HepG2 (cell line): ENCODE results near the gene ANKRD39. TPM values are rescaled to one million over a fixed set of nuclear protein-coding genes. Genes with fewer than 3 reads are reported as not detected.

Experiments
- ATF1 ChIP-seq: IDR thresholded peaks from 2 replicates; pipeline ENCODE4 v1.6.1; 2016; ENCODE audit warnings: mild to moderate bottlenecking, control low read depth
- GATA4 ChIP-seq: sonication (generic); IDR thresholded peaks from 2 replicates; pipeline ENCODE4 v1.6.1; 2016; ENCODE audit warnings: antibody characterized with exemption, low read depth, borderline replicate concordance
- HMGA1 ChIP-seq: sonication (generic); formaldehyde crosslinking; conservative IDR thresholded peaks from 2 replicates; pipeline ENCODE4 v1.4.0; 2020; ENCODE audit warnings: missing genetic modification reagents
- KDM1A ChIP-seq: IDR thresholded peaks from 2 replicates; pipeline ENCODE4 v1.6.1; 2016; ENCODE audit warnings: missing compliant biosample characterization
- KLF12 ChIP-seq: sonication (generic); formaldehyde crosslinking; IDR thresholded peaks from 2 replicates; pipeline ENCODE4 v1.4.0; 2020; ENCODE audit warnings: missing genetic modification reagents, borderline replicate concordance
- MAFG ChIP-seq: sonication (generic); formaldehyde crosslinking; IDR thresholded peaks from 2 replicates; pipeline ENCODE4 v1.5.1; 2020; ENCODE audit warnings: mild to moderate bottlenecking, missing genetic modification reagents
- MXI1 ChIP-seq: IDR thresholded peaks from 3 replicates; pipeline ENCODE4 v1.6.1; 2012; ENCODE audit warnings: low read depth, low read length, inconsistent platforms, borderline replicate concordance
- PTBP1 ChIP-seq: fragments of 200-400 bp; formaldehyde crosslinking; IDR thresholded peaks from 2 replicates; pipeline ENCODE4 v1.6.1; 2018; ENCODE audit warnings: low read length, low read depth; ENCODE audit not compliant: poor library complexity, severe bottlenecking
- REL ChIP-seq: sonication (generic); formaldehyde crosslinking; conservative IDR thresholded peaks from 2 replicates; pipeline ENCODE4 v1.8.0; 2022; ENCODE audit warnings: mild to moderate bottlenecking, missing genetic modification reagents, moderate library complexity
- SP1 ChIP-seq, 2 experiments: fragments of 450-650 bp in 1 of 2; sonication (generic) in 1 of 2; formaldehyde crosslinking in 1 of 2; IDR thresholded peaks; 2 replicates each; pipeline versions ENCODE4 v1.4.0 to v1.6.1; 2016 to 2020; ENCODE audit warnings: missing genetic modification reagents in 1 of 2
- TGIF2 ChIP-seq: IDR thresholded peaks from 2 replicates; pipeline ENCODE4 v1.6.1; 2016; ENCODE audit warnings: control low read depth, missing compliant biosample characterization
- TSC22D2 ChIP-seq: sonication (generic); formaldehyde crosslinking; IDR thresholded peaks from 2 replicates; pipeline ENCODE4 v1.5.1; 2020; ENCODE audit warnings: missing genetic modification reagents, mild to moderate bottlenecking, borderline replicate concordance
- U2AF2 ChIP-seq: fragments of 200-400 bp; formaldehyde crosslinking; IDR thresholded peaks from 2 replicates; pipeline ENCODE4 v1.6.1; 2017; ENCODE audit warnings: low read depth, mild to moderate bottlenecking, low read length
- ZMAT3 ChIP-seq: sonication (generic); formaldehyde crosslinking; conservative IDR thresholded peaks from 2 replicates; pipeline ENCODE4 v1.7.0; 2021; ENCODE audit warnings: missing genetic modification reagents
- ZNF276 ChIP-seq: sonication (generic); formaldehyde crosslinking; IDR thresholded peaks from 2 replicates; pipeline ENCODE4 v1.4.0; 2020; ENCODE audit warnings: mild to moderate bottlenecking, low read depth, missing genetic modification reagents
- polyA plus RNA-seq, 8 experiments: library from polyadenylated mRNA; depleted of rRNA in 3 of 8; stranded (reverse) in 7 of 8; unstranded in 1 of 8; fragments of >200 nt; fragmentation: Illumina TruSeq in 4 of 8; extraction: Trizol in 4 of 8; gene quantifications; 2 replicates each; pipeline versions ENCODE4 v1.2.1 to v1.2.3, GENCODE V29; 2011 to 2016; ENCODE audit warnings: low read depth in 4 of 8, missing spikeins in 1 of 8, mixed read lengths in 1 of 8; ENCODE audit not compliant: insufficient read depth in 1 of 8
- total RNA-seq, 5 experiments: library from RNA; depleted of rRNA; stranded (reverse); fragments of >200 nt; fragmentation: Illumina TruSeq; extraction: Trizol; gene quantifications; 2 replicates each; pipeline ENCODE4 v1.2.3, GENCODE V29; 2016; ENCODE audit warnings: low read depth in 1 of 5
- TF ChIP-seq, protein P1 (sequence below): sonication (generic); formaldehyde crosslinking; IDR thresholded peaks from 2 replicates; pipeline ENCODE4 v1.4.0; 2020; ENCODE audit warnings: missing genetic modification reagents, borderline replicate concordance
- TF ChIP-seq, protein P2 (sequence below), 2 experiments: sonication (generic) in 1 of 2; formaldehyde crosslinking in 1 of 2; IDR thresholded peaks; 2 replicates each; pipeline versions ENCODE4 v1.4.0 to v1.6.1; 2016 to 2020; ENCODE audit warnings: borderline replicate concordance in 1 of 2, low read depth in 1 of 2, mild to moderate bottlenecking in 1 of 2, missing genetic modification reagents in 1 of 2

Gene ANKRD39
- total and polyA plus RNA-seq, 2 of the 13 experiments (the other 11 are each of a cell fraction or from before 2014, with no cell fraction given): 23.2 to 24.8 TPM

GRCh38 chr2:96819128-96819875 lies 38.5 kb downstream of the ANKRD39 start (continued):
- TF ChIP-seq KLF12 (CRISPR knock-in tag) (peak; percentile 94; the same call in 1 of the 2 replicates), PTBP1 (no peak), REL (CRISPR knock-in tag) (no peak), HMGA1 (CRISPR knock-in tag) (no peak), TGIF2 (peak; percentile 97), MAFG (CRISPR knock-in tag) (no peak), SP1 (IDR thresholded peaks at IDR 0.05) (no peak), SP1 (CRISPR knock-in tag; IDR thresholded peaks at IDR 0.05) (peak; percentile 76), ZNF276 (CRISPR knock-in tag) (peak; percentile 95), U2AF2 (0 out of 2 replicates have a peak, but pooled peaks have one; percentile 27), ATF1 (CRISPR knock-in tag) (no peak), MXI1 (peak; percentile 94; the same call in 2 of the 3 replicates), KDM1A (CRISPR knock-in tag) (peak; percentile 93), ZMAT3 (peak; percentile 95), GATA4 (peak; percentile 96; the same call in 1 of the 2 replicates), TSC22D2 (CRISPR knock-in tag) (no peak)
- TF ChIP-seq, protein P1, sequence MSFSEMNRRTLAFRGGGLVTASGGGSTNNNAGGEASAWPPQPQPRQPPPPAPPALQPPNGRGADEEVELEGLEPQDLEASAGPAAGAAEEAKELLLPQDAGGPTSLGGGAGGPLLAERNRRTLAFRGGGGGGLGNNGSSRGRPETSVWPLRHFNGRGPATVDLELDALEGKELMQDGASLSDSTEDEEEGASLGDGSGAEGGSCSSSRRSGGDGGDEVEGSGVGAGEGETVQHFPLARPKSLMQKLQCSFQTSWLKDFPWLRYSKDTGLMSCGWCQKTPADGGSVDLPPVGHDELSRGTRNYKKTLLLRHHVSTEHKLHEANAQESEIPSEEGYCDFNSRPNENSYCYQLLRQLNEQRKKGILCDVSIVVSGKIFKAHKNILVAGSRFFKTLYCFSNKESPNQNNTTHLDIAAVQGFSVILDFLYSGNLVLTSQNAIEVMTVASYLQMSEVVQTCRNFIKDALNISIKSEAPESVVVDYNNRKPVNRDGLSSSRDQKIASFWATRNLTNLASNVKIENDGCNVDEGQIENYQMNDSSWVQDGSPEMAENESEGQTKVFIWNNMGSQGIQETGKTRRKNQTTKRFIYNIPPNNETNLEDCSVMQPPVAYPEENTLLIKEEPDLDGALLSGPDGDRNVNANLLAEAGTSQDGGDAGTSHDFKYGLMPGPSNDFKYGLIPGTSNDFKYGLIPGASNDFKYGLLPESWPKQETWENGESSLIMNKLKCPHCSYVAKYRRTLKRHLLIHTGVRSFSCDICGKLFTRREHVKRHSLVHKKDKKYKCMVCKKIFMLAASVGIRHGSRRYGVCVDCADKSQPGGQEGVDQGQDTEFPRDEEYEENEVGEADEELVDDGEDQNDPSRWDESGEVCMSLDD: no peak; the same call in 1 of the 2 replicates
- TF ChIP-seq, protein P2, sequence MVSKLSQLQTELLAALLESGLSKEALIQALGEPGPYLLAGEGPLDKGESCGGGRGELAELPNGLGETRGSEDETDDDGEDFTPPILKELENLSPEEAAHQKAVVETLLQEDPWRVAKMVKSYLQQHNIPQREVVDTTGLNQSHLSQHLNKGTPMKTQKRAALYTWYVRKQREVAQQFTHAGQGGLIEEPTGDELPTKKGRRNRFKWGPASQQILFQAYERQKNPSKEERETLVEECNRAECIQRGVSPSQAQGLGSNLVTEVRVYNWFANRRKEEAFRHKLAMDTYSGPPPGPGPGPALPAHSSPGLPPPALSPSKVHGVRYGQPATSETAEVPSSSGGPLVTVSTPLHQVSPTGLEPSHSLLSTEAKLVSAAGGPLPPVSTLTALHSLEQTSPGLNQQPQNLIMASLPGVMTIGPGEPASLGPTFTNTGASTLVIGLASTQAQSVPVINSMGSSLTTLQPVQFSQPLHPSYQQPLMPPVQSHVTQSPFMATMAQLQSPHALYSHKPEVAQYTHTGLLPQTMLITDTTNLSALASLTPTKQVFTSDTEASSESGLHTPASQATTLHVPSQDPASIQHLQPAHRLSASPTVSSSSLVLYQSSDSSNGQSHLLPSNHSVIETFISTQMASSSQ (IDR thresholded peaks at IDR 0.05; ENCODE audit: low read depth): peak; percentile 50; the same call in 1 of the 2 replicates
- TF ChIP-seq, protein P2 (CRISPR knock-in tag; IDR thresholded peaks at IDR 0.05; ENCODE audit: borderline replicate concordance): peak; percentile 89; the same call in 1 of the 2 replicates
